ENCODE data around the gene CXorf38. TPM values are rescaled to one million over a fixed set of nuclear protein-coding genes. Genes with fewer than 3 reads are reported as not detected.

CXorf38 gene
- polyA plus RNA-seq, 3 donors = 35.1 to 51.2 (median 39.5) TPM

GRCh38 chrX:40615976-40616375, 31.4 kb downstream of the CXorf38 start:
- Mint-ChIP-seq H3K27me3 (ENCODE audit: low read depth in 3 of 3) (peaks cover 0 to 32% (median 1%) of the 10 kb centered on the region in 3 donors), H3K4me1 (no peaks in the 10 kb centered on the region), H3K27ac (no peak overlapping the region), H3K9me3 (peaks cover 0 to 2% (median 0%) of the 10 kb centered on the region in 7 donors), H3K4me3 (no peak overlapping the region), H3K36me3 (no peaks in the 10 kb centered on the region)
- Histone ChIP-seq H2AFZ (ENCODE audit: insufficient read depth, low read depth, low read length, poor library complexity, severe bottlenecking) (no peak overlapping the region), H3K9ac (ENCODE audit: insufficient read depth, low read length, poor library complexity, severe bottlenecking) (no peak overlapping the region), H3K4me1 (ENCODE audit: control insufficient read depth in 1 of 2, insufficient read depth in 2 of 2, low read length in 2 of 2) (no peaks in the 10 kb centered on the region), H3K27ac (ENCODE audit: low read depth in 1 of 2, low read length in 2 of 2) (no peak overlapping the region), H3K9me3 (replicated peaks in 1 of 2; ENCODE audit: control insufficient read depth in 1 of 2, insufficient read depth in 1 of 2, low read length in 2 of 2) (no peaks in the 10 kb centered on the region), H3K36me3 (replicated peaks in 1 of 2; ENCODE audit: control insufficient read depth in 1 of 2, insufficient read depth in 2 of 2, low read length in 2 of 2) (no peaks in the 10 kb centered on the region), H3K79me2 (ENCODE audit: insufficient read depth, low read length) (no peaks in the 10 kb centered on the region), H3K4me3 (replicated peaks in 1 of 3; ENCODE audit: low read depth in 2 of 3, low read length in 3 of 3) (no peak overlapping the region), H3K27me3 (ENCODE audit: control insufficient read depth in 2 of 2, insufficient read depth in 2 of 2, low read length in 2 of 2) (peaks cover 0 to 25% of the 10 kb centered on the region in 2 donors), H4K20me1 (ENCODE audit: insufficient read depth, low read length) (no peaks in the 10 kb centered on the region), H3K4me2 (replicated peaks; ENCODE audit: extremely low read depth, low read length, poor library complexity, severe bottlenecking) (no peak overlapping the region)
- no peak for TF ChIP-seq CTCF (IDR thresholded peaks at IDR 0.05)
- 93% methylated on average over 4 of the region's 9 CpGs for WGBS (ENCODE audit: insufficient coverage)
- DNase-seq = no peak
- intact Hi-C loops (cut with micrococcal nuclease) = no loop called here

- no peak for DNase-seq
- H3K27ac ChIP-seq (ENCODE audit: low read depth in 1 of 2, low read length in 2 of 2) = no peak overlapping the region
- H3K9ac ChIP-seq (ENCODE audit: insufficient read depth, low read length, poor library complexity, severe bottlenecking) = no peak overlapping the region
- no peak overlapping the region for H2AFZ ChIP-seq (ENCODE audit: insufficient read depth, low read depth, low read length, poor library complexity, severe bottlenecking)
- intact Hi-C loops (cut with micrococcal nuclease) = no loop called here
- no peak for TF ChIP-seq CTCF (IDR thresholded peaks at IDR 0.05)
- peaks cover 0 to under 1% of the 10 kb centered on the region in 2 donors for H3K36me3 Mint-ChIP-seq
- H3K4me3 ChIP-seq (replicated peaks in 1 of 3; ENCODE audit: low read depth in 2 of 3, low read length in 3 of 3) = no peak overlapping the region
- H3K9me3 Mint-ChIP-seq = peaks cover 0 to 1% (median 0%) of the 10 kb centered on the region in 7 donors
- no peaks in the 10 kb centered on the region for H4K20me1 ChIP-seq (ENCODE audit: insufficient read depth, low read length)
- no peak overlapping the region for H3K4me2 ChIP-seq (replicated peaks; ENCODE audit: extremely low read depth, low read length, poor library complexity, severe bottlenecking)
- peaks cover 0 to 26% of the 10 kb centered on the region in 2 donors for H3K27me3 ChIP-seq (ENCODE audit: control insufficient read depth in 2 of 2, insufficient read depth in 2 of 2, low read length in 2 of 2)
- peaks cover 0 to 26% (median 1%) of the 10 kb centered on the region in 3 donors for H3K27me3 Mint-ChIP-seq (ENCODE audit: low read depth in 3 of 3)
- H3K79me2 ChIP-seq (ENCODE audit: insufficient read depth, low read length) = no peaks in the 10 kb centered on the region
- H3K27ac Mint-ChIP-seq = no peak overlapping the region
- no CpG with 5 or more reads among the region's 4 CpGs for WGBS (ENCODE audit: insufficient coverage)
- no peak overlapping the region for H3K4me3 Mint-ChIP-seq
- no peaks in the 10 kb centered on the region for H3K4me1 Mint-ChIP-seq
- H3K9me3 ChIP-seq (replicated peaks in 1 of 2; ENCODE audit: control insufficient read depth in 1 of 2, insufficient read depth in 1 of 2, low read length in 2 of 2) = no peaks in the 10 kb centered on the region
- peaks cover 0 to under 1% of the 10 kb centered on the region in 2 donors for H3K36me3 ChIP-seq (replicated peaks in 1 of 2; ENCODE audit: control insufficient read depth in 1 of 2, insufficient read depth in 2 of 2, low read length in 2 of 2)
- no peaks in the 10 kb centered on the region for H3K4me1 ChIP-seq (ENCODE audit: control insufficient read depth in 1 of 2, insufficient read depth in 2 of 2, low read length in 2 of 2)
Measured at GRCh38 chrX:40612511-40612910, 34.9 kb downstream of the CXorf38 start.
